Fibroblast of lung (primary cell): ENCODE data around the gene AKAP8.
"Not testable (repeated sequence)": the region's sequence is repeated elsewhere in the genome, so short reads cannot be mapped to it uniquely, and the experiment has no call there.

ENCODE experiments used
- CTCF ChIP-seq, 2 donors: IDR thresholded peaks in 1 of 2; conservative IDR thresholded peaks in 1 of 2; 1 replicate in 1 of 2; 2 replicates in 1 of 2; pipeline ENCODE4 v1.5.1; 2011 to 2012; ENCODE audit warnings: low read length in 2 of 2, control low read depth in 1 of 2, inconsistent platforms in 1 of 2, low read depth in 1 of 2, mild to moderate bottlenecking in 1 of 2
- EZH2 ChIP-seq: IDR thresholded peaks from 2 replicates; pipeline ENCODE4 v1.5.1; 2012; ENCODE audit warnings: low read length, control low read depth, mild to moderate bottlenecking; ENCODE audit errors: missing control alignments

- not testable (repeated sequence) for TF ChIP-seq CTCF (conservative IDR thresholded peaks at IDR 0.05 in 1 of 2, IDR thresholded peaks at IDR 0.05 in 1 of 2; ENCODE audit: low read depth in 1 of 2, low read length in 2 of 2); EZH2
These were observed 43.6 kb downstream of the AKAP8 start for GRCh38 chr19:15335992-15336391.
